ENCODE data around the gene HELZ2. TPM values are rescaled to one million over a fixed set of nuclear protein-coding genes. Genes with fewer than 3 reads are reported as not detected.

Gene HELZ2
- total RNA-seq, 4 donors from 2014 or later = 26.9 to 35.4 (median 28.6) TPM

GRCh38 chr20:63549019-63549418 lies 25.0 kb downstream of the HELZ2 start:
- intact Hi-C loops (cut with DNase I; ENCODE audit: low total_unique reads) = no loop called here
- TF ChIP-seq POLR2A (IDR thresholded peaks at IDR 0.05) = no peak
- no peak for TF ChIP-seq CTCF (IDR thresholded peaks at IDR 0.05)
- WGBS, 2 donors = 15 to 16% methylated on average over 15 to 24 of the region's 25 CpGs

GRCh38 chr20:63548542-63548941 lies 25.5 kb downstream of the HELZ2 start:
- 32 to 36% methylated on average over 9 to 10 of the region's 11 CpGs for WGBS, 2 donors
- intact Hi-C loops (cut with DNase I; ENCODE audit: low total_unique reads) = no loop called here
- H3K4me3 ChIP-seq (ENCODE audit: low read depth, poor library complexity, severe bottlenecking) = no peak overlapping the region
- no peak for DNase-seq (ENCODE audit: low spot score in 2 of 2)
- no peak for TF ChIP-seq CTCF (IDR thresholded peaks at IDR 0.05)
- no peak for TF ChIP-seq POLR2A (IDR thresholded peaks at IDR 0.05)

More at GRCh38 chr20:63549019-63549418, 25.0 kb downstream of the HELZ2 start:
- no peak for DNase-seq (ENCODE audit: low spot score in 2 of 2)
- no peak overlapping the region for H3K4me3 ChIP-seq (ENCODE audit: low read depth, poor library complexity, severe bottlenecking)

GRCh38 chr20:63547725-63548480 lies 26.1 kb downstream of the HELZ2 start, which contains the start of gene SRMS:
Gene SRMS, minus strand, starts transcription at chr20:63547749. Its CDS starts 286 bp downstream, at chr20:63547463.
- DNase-seq (ENCODE audit: low spot score in 2 of 2) = no peak
- intact Hi-C loops (cut with DNase I; ENCODE audit: low total_unique reads) = no loop called here
- TF ChIP-seq CTCF (IDR thresholded peaks at IDR 0.05) (no peak), POLR2A (IDR thresholded peaks at IDR 0.05) (no peak)
- no peak within 1 kb of the TSS for H3K4me3 ChIP-seq (ENCODE audit: low read depth, poor library complexity, severe bottlenecking)
- WGBS, 2 donors = 42 to 47% methylated on average over 11 to 25 of the region's 35 CpGs

- H3K4me3 ChIP-seq (ENCODE audit: low read depth, poor library complexity, severe bottlenecking) = no peak overlapping the region
- TF ChIP-seq POLR2A (IDR thresholded peaks at IDR 0.05) (no peak), CTCF (IDR thresholded peaks at IDR 0.05) (no peak)
- WGBS, 2 donors = 40 to 48% methylated on average over 40 to 41 of the region's 58 CpGs
- no peak for DNase-seq (ENCODE audit: low spot score in 2 of 2)
- intact Hi-C loops (cut with DNase I; ENCODE audit: low total_unique reads) = no loop called here
Measured at GRCh38 chr20:63546956-63547724, 26.9 kb downstream of the HELZ2 start.

GRCh38 chr20:63546256-63546955 lies 27.6 kb downstream of the HELZ2 start:
- intact Hi-C loops (cut with DNase I; ENCODE audit: low total_unique reads) = no loop called here
- WGBS, 2 donors = 78 to 80% methylated on average over 17 to 19 of the region's 20 CpGs
- no peak for DNase-seq (ENCODE audit: low spot score in 2 of 2)
- no peak for TF ChIP-seq POLR2A (IDR thresholded peaks at IDR 0.05)
- no peak for TF ChIP-seq CTCF (IDR thresholded peaks at IDR 0.05)
- no peak overlapping the region for H3K4me3 ChIP-seq (ENCODE audit: low read depth, poor library complexity, severe bottlenecking)
